Measurements from ENCODE around the gene RBM46.
"Not testable (repeated sequence)": the region's sequence is repeated elsewhere in the genome, so short reads cannot be mapped to it uniquely, and the experiment has no call there.

The RBM46 gene

DNA sequence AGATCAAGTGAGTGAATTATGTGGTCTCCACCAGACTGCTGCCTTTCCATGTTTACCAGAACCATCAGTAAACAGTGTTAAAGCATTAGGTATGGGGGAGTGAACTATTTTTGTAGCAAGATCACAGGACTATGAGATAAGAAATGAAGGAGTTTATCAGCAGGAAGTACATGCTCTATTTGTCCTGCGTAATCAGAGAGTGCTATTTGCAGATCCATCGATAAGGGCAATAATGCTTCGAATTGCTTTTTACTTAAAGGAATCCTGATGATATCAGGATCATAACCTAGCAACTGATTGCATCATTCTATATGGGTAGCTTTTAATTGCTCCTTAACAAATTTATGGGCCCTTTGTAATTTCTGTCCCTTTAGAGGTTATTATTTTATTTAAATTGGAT is 57.1 kb downstream of the RBM46 start:
- no peak for DNase-seq (ENCODE audit: low read depth in 2 of 2)

DNA sequence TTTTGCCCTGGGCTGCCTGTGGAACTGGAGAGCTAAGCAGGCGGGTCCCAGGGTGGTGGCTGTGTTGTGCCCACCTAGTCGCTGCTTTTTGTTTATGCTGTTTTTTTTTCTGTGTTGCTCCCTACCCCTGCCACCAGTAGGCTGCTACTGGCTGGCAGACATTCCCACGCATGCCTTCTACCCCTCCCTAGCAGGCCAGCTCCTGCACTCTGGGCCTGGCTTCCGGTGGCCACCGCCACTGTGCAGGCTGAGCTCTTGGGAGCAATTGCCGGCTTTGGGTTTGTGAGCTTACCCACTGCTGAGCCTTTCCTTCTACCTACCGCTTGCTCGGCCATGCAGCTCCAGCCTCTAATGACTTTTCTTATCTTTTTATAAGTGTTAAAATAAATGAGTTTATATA is 57.6 kb downstream of the RBM46 start:
- DNase-seq (ENCODE audit: low read depth in 2 of 2): no peak

GRCh38 chr4:154854362-154854761 is 73.3 kb downstream of the RBM46 start:
- no peak for DNase-seq (ENCODE audit: low read depth in 2 of 2)

DNA sequence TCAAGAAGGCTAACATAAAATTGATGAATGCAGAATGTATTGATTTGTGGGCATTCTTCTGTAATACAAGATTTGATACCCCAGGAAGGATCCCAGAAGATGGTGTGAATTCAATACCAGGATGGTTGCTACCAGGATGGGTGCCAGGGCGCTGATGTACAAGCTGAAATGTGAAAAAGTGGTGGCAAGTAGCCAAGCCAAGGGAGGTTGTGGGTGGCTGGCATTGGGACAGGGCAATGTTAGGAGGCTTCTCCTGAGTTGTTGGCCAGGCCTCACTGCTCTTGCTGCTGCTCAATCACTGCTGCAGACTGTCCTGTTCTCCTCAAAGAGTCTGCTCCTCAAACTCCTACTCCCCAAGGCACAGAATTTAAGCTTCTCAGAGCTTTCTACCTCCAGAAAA is 77.1 kb downstream of the RBM46 start:
- DNase-seq (ENCODE audit: low read depth in 2 of 2): no peak

- no peak for DNase-seq (ENCODE audit: low read depth in 2 of 2)
Observed at GRCh38 chr4:154868414-154869194, 87.5 kb downstream of the RBM46 start.

DNA sequence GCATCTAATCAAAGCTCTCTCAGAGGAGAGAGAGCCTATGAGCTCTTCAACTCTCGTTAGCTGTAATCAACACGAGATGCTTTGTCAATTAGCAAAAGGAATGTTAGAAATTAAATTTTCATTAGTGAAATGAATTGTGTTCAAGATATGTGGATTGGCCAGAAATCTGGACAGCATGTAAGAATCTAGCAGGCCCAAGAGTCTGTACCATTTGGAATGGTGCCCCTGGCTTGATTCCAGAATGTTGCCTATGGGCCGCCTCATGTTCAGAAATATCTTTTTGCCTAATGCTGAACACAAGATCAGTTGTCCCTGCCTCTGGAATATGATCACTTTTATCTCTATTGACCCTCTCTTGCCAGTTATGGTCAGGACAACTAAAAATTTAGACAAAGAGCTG is 88.2 kb downstream of the RBM46 start:
- no peak for DNase-seq (ENCODE audit: low read depth in 2 of 2)

GRCh38 chr4:154872198-154872597 is 91.1 kb downstream of the RBM46 start:
- no peak for DNase-seq (ENCODE audit: low read depth in 2 of 2)

DNA sequence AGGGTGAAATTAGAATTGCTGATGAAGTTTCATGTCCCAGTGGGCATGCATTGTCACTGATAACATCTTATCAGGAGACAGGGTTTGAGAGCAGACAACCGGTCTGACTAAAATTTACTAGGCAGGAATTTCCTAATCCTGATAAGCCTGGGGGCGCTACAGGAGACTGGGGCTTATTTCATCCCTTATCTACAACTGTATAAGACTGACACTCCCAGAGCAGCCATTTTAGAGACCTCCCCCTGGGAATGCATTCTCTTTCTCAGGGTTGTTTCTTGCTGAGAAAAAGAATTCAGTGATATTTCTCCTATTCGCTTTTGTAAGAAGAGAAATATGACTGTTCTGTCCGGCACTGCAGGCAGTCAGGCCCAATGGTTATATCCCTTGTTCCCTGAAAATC is 93.0 kb downstream of the RBM46 start:
- not testable (repeated sequence) for DNase-seq (ENCODE audit: low read depth in 2 of 2)

GRCh38 chr4:154877110-154877760 is 96.2 kb downstream of the RBM46 start:
- no peak for DNase-seq (ENCODE audit: low read depth in 2 of 2)

All from stimulated activated CD4-positive, alpha-beta T cell treated with anti-CD3 and anti-CD28 coated beads, Interleukin-1b, Interleukin-23, amount 100 ng/mL, for 4 hours (primary cell).